GM18507 (cell line): Measurements from ENCODE around the gene RAB22A.
"Not testable (repeated sequence)": the region's sequence is repeated elsewhere in the genome, so short reads cannot be mapped to it uniquely, and the experiment has no call there.

Experiments
- DNase-seq: peaks from one replicate; pipeline ENCODE4 v3.0.0; 2011; ENCODE audit warnings: low read depth; ENCODE audit not compliant: insufficient read length; ENCODE audit errors: extremely low spot score
- FAIRE-seq: peaks from 2 replicates; lab custom pipeline; 2011; peaks lifted over from hg19 to GRCh38; lab: Jason Lieb, UNC

RAB22A gene

GRCh38 chr20:58403272-58403671 lies 93.8 kb downstream of the RAB22A start:
- no peak for DNase-seq

GRCh38 chr20:58405504-58406291 lies 96.2 kb downstream of the RAB22A start:
- no peak for FAIRE-seq
- no peak for DNase-seq

More at GRCh38 chr20:58403272-58403671, 93.8 kb downstream of the RAB22A start:
- no peak for FAIRE-seq

GRCh38 chr20:58406422-58407001 lies 97.0 kb downstream of the RAB22A start:
- DNase-seq (no peak), FAIRE-seq (no peak)

- FAIRE-seq = no peak
- DNase-seq = no peak
Measured at GRCh38 chr20:58407201-58407873, 97.8 kb downstream of the RAB22A start.

- no peak for FAIRE-seq
Measured at GRCh38 chr20:58407966-58408557, 98.5 kb downstream of the RAB22A start.

GRCh38 chr20:58408603-58409246 lies 99.2 kb downstream of the RAB22A start:
- peak; percentile 29 for FAIRE-seq
- DNase-seq = no peak

More at GRCh38 chr20:58407966-58408557, 98.5 kb downstream of the RAB22A start:
- no peak for DNase-seq

- FAIRE-seq, DNase-seq: not testable (repeated sequence)
Measured at GRCh38 chr20:58414216-58414615, 104.7 kb downstream of the RAB22A start.

- FAIRE-seq, DNase-seq: not testable (repeated sequence)
Measured at GRCh38 chr20:58414786-58415185, 105.3 kb downstream of the RAB22A start.

GRCh38 chr20:58416057-58416456 lies 106.5 kb downstream of the RAB22A start:
- no peak for DNase-seq
- FAIRE-seq = no peak

- DNase-seq = no peak
Measured at GRCh38 chr20:58416835-58417234, 107.3 kb downstream of the RAB22A start.

More at GRCh38 chr20:58416835-58417234, 107.3 kb downstream of the RAB22A start:
- no peak for FAIRE-seq
